ENCODE data around the gene CD86. TPM values are rescaled to one million over a fixed set of nuclear protein-coding genes. Genes with fewer than 3 reads are reported as not detected.

CD86 gene
- total RNA-seq, 4 donors from 2014 or later: 1.4 to 4.6 (median 2.2) TPM; not detected in 1

- H3K9me3 ChIP-seq: no peaks in the 10 kb centered on the region
- no peak overlapping the region for H3K4me3 ChIP-seq
- H3K36me3 ChIP-seq: no peaks in the 10 kb centered on the region
- peaks cover 0 to 11% (median 6%) of the 10 kb centered on the region in 4 donors for H3K4me1 ChIP-seq
- H3K27ac ChIP-seq: no peak overlapping the region
- H3K27me3 ChIP-seq: peaks cover 13% of the 10 kb centered on the region
- in situ Hi-C loops (cut with MboI; ENCODE audit: low pct_ligation_motif_present in 1 of 4, low pct_unique_long_range_greater_than_20kb in 1 of 4, low sequenced_read_pairs in 3 of 4): no loop called here
- intact Hi-C loops (cut with DNase I; ENCODE audit: low total_unique reads): no loop called here
- no peak for DNase-seq
- TF ChIP-seq CTCF (IDR thresholded peaks at IDR 0.05) (no peak), EP300 (IDR thresholded peaks at IDR 0.05; ENCODE audit: low read depth) (no peak), POLR2A (IDR thresholded peaks at IDR 0.05) (no peak), POLR2AphosphoS5 (IDR thresholded peaks at IDR 0.05) (no peak)
Measured at GRCh38 chr3:122025296-122025695, 29.9 kb upstream of the CD86 start.

GRCh38 chr3:122030381-122031122 is 24.6 kb upstream of the CD86 start:
- no peak for TF ChIP-seq POLR2A (IDR thresholded peaks at IDR 0.05)
- no peak for TF ChIP-seq CTCF (IDR thresholded peaks at IDR 0.05)
- no peak for TF ChIP-seq EP300 (IDR thresholded peaks at IDR 0.05; ENCODE audit: low read depth)
- no peak for TF ChIP-seq POLR2AphosphoS5 (IDR thresholded peaks at IDR 0.05)
- WGBS, 2 donors (ENCODE audit: low coverage in 1 of 2): 50 to 83% methylated on average over 3 of the region's 3 CpGs
- H3K27me3 ChIP-seq: no peaks in the 10 kb centered on the region

GRCh38 chr3:122031123-122031468 is 24.1 kb upstream of the CD86 start:
- Histone ChIP-seq H3K27ac (no peak overlapping the region), H3K4me3 (no peak overlapping the region), H3K9me3 (no peaks in the 10 kb centered on the region), H3K36me3 (no peaks in the 10 kb centered on the region), H3K27me3 (no peaks in the 10 kb centered on the region), H3K4me1 (no peaks in the 10 kb centered on the region)
- TF ChIP-seq POLR2A (IDR thresholded peaks at IDR 0.05) (no peak), POLR2AphosphoS5 (IDR thresholded peaks at IDR 0.05) (no peak), EP300 (IDR thresholded peaks at IDR 0.05; ENCODE audit: low read depth) (no peak), CTCF (IDR thresholded peaks at IDR 0.05) (no peak)
- in situ Hi-C loops (cut with MboI; ENCODE audit: low pct_ligation_motif_present in 1 of 4, low pct_unique_long_range_greater_than_20kb in 1 of 4, low sequenced_read_pairs in 3 of 4): no loop called here
- intact Hi-C loops (cut with DNase I; ENCODE audit: low total_unique reads): no loop called here
- WGBS, 2 donors (ENCODE audit: low coverage in 1 of 2): 57 to 85% methylated on average over 1 of the region's 1 CpG
- DNase-seq: no peak

More at GRCh38 chr3:122030381-122031122, 24.6 kb upstream of the CD86 start:
- intact Hi-C loops (cut with DNase I; ENCODE audit: low total_unique reads) (no loop called here), in situ Hi-C loops (cut with MboI; ENCODE audit: low pct_ligation_motif_present in 1 of 4, low pct_unique_long_range_greater_than_20kb in 1 of 4, low sequenced_read_pairs in 3 of 4) (no loop called here)
- Histone ChIP-seq H3K36me3 (no peaks in the 10 kb centered on the region), H3K9me3 (no peaks in the 10 kb centered on the region), H3K4me1 (no peaks in the 10 kb centered on the region), H3K4me3 (no peak overlapping the region), H3K27ac (no peak overlapping the region)
- DNase-seq: no peak

GRCh38 chr3:122032531-122032930 is 22.6 kb upstream of the CD86 start:
- intact Hi-C loops (cut with DNase I; ENCODE audit: low total_unique reads): no loop called here
- no peaks in the 10 kb centered on the region for H3K27me3 ChIP-seq
- in situ Hi-C loops (cut with MboI; ENCODE audit: low pct_ligation_motif_present in 1 of 4, low pct_unique_long_range_greater_than_20kb in 1 of 4, low sequenced_read_pairs in 3 of 4): no loop called here

More at GRCh38 chr3:122032531-122032930, 22.6 kb upstream of the CD86 start:
- no peaks in the 10 kb centered on the region for H3K36me3 ChIP-seq
- DNase-seq: no peak
- no peaks in the 10 kb centered on the region for H3K4me1 ChIP-seq
- H3K4me3 ChIP-seq: no peak overlapping the region
- no peak for TF ChIP-seq POLR2AphosphoS5 (IDR thresholded peaks at IDR 0.05)
- no peak for TF ChIP-seq EP300 (IDR thresholded peaks at IDR 0.05; ENCODE audit: low read depth)
- TF ChIP-seq POLR2A (IDR thresholded peaks at IDR 0.05): no peak
- TF ChIP-seq CTCF (IDR thresholded peaks at IDR 0.05): no peak
- WGBS, 2 donors (ENCODE audit: low coverage in 1 of 2): 80 to 88% methylated on average over 1 of the region's 1 CpG
- H3K9me3 ChIP-seq: peaks cover 9 to 10% of the 10 kb centered on the region in 2 donors
- no peak overlapping the region for H3K27ac ChIP-seq
